ENCODE measurements around the gene ARHGDIG. TPM values are rescaled to one million over a fixed set of nuclear protein-coding genes. Genes with fewer than 3 reads are reported as not detected.

Gene ARHGDIG
- total RNA-seq, 1 experiment from 2014 or later: 5.9 TPM

GRCh38 chr16:285146-286055 lies 5.0 kb downstream of the ARHGDIG start:
- Histone ChIP-seq H3K18ac (ENCODE audit: insufficient read length, low read depth, low read length) (no peak overlapping the region), H3T11ph (ENCODE audit: low read length) (no peak overlapping the region), H2BK5ac (ENCODE audit: insufficient read length, low read length) (no peak overlapping the region), H3K9ac (ENCODE audit: extremely low read depth, insufficient read length, low read length) (no peak overlapping the region), H2BK15ac (ENCODE audit: low read depth, low read length) (no peak overlapping the region), H3K4me2 (ENCODE audit: insufficient read depth, insufficient read length, low read length) (no peak overlapping the region), H3K4me1 (ENCODE audit: insufficient read depth, low read length) (no peaks in the 10 kb centered on the region), H3K4ac (ENCODE audit: low read depth, low read length) (no peak overlapping the region), H2AFZ (ENCODE audit: low read length) (no peak overlapping the region), H3K23me2 (ENCODE audit: insufficient read length, low read depth, low read length, poor library complexity, severe bottlenecking) (peaks cover 3% of the 10 kb centered on the region), H2BK120ac (ENCODE audit: low read depth, low read length, poor library complexity, severe bottlenecking) (no peak overlapping the region), H3K79me2 (ENCODE audit: insufficient read depth, low read length) (no peaks in the 10 kb centered on the region), H4K5ac (ENCODE audit: insufficient read length, low read depth, low read length) (no peak overlapping the region), H3K23ac (ENCODE audit: insufficient read length, low read depth, low read length) (no peak overlapping the region), H2AK5ac (ENCODE audit: insufficient read length, low read length) (no peak overlapping the region), H4K20me1 (ENCODE audit: control insufficient read depth, insufficient read depth, insufficient read length) (no peaks in the 10 kb centered on the region), H3K9me3 (ENCODE audit: control insufficient read depth, low read depth, low read length) (no peaks in the 10 kb centered on the region), H2BK20ac (ENCODE audit: low read depth, low read length, poor library complexity, severe bottlenecking) (no peak overlapping the region), H3K27me3 (ENCODE audit: insufficient read depth, low read length) (no peaks in the 10 kb centered on the region; the same call in 1 of the 2 replicates), H3K56ac (ENCODE audit: insufficient read length, low read depth, low read length) (no peak overlapping the region), H3K14ac (ENCODE audit: insufficient read depth, low read length) (no peak overlapping the region), H3K79me1 (ENCODE audit: insufficient read depth, low read depth, low read length, poor library complexity, severe bottlenecking) (no peaks in the 10 kb centered on the region), H3K27ac (ENCODE audit: insufficient read length, low read depth, low read length) (no peak overlapping the region), H2BK12ac (ENCODE audit: insufficient read length, low read depth, low read length) (no peak overlapping the region), H4K91ac (ENCODE audit: insufficient read length, low read depth, low read length) (no peak overlapping the region), H4K8ac (replicated peaks; ENCODE audit: insufficient read length, low read depth, low read length) (no peak overlapping the region)
- no peak for DNase-seq
- Mint-ChIP-seq H3K4me3 (no peak overlapping the region), H3K36me3 (ENCODE audit: insufficient read depth in 1 of 3, low read depth in 3 of 3) (peaks cover 16 to 31% (median 25%) of the 10 kb centered on the region in 3 experiments), H3K27ac (no peak overlapping the region; a peak in 1 of 7 replicates), H3K4me1 (no peaks in the 10 kb centered on the region), H3K9me3 (peaks cover 8 to 12% of the 10 kb centered on the region in 2 experiments), H3K27me3 (ENCODE audit: low read depth) (peaks cover 18% of the 10 kb centered on the region)
- WGBS (ENCODE audit: extremely low coverage, insufficient read length, low lambda C conversion rate): no CpG with 5 or more reads among the region's 48 CpGs
- TF ChIP-seq, protein P1, sequence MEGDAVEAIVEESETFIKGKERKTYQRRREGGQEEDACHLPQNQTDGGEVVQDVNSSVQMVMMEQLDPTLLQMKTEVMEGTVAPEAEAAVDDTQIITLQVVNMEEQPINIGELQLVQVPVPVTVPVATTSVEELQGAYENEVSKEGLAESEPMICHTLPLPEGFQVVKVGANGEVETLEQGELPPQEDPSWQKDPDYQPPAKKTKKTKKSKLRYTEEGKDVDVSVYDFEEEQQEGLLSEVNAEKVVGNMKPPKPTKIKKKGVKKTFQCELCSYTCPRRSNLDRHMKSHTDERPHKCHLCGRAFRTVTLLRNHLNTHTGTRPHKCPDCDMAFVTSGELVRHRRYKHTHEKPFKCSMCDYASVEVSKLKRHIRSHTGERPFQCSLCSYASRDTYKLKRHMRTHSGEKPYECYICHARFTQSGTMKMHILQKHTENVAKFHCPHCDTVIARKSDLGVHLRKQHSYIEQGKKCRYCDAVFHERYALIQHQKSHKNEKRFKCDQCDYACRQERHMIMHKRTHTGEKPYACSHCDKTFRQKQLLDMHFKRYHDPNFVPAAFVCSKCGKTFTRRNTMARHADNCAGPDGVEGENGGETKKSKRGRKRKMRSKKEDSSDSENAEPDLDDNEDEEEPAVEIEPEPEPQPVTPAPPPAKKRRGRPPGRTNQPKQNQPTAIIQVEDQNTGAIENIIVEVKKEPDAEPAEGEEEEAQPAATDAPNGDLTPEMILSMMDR (conservative IDR thresholded peaks at IDR 0.05): no peak

All from H9 (cell line).